NCI-H2029 treated with DMSO at 0.1 percent for 48 hours (cell line): ENCODE measurements around the gene MSRB3.

ENCODE experiments used
- DNase-seq: peaks from one replicate; lab custom pipeline; 2025; lab: John Stamatoyannopoulos, UW

The MSRB3 gene

GRCh38 chr12:65392491-65392890 is 114.0 kb downstream of the MSRB3 start:
- DNase-seq, result no peak

GRCh38 chr12:65403188-65403587 is 124.7 kb downstream of the MSRB3 start:
- DNase-seq, result no peak

GRCh38 chr12:65407388-65408149 is 129.1 kb downstream of the MSRB3 start:
- no peak for DNase-seq

DNA sequence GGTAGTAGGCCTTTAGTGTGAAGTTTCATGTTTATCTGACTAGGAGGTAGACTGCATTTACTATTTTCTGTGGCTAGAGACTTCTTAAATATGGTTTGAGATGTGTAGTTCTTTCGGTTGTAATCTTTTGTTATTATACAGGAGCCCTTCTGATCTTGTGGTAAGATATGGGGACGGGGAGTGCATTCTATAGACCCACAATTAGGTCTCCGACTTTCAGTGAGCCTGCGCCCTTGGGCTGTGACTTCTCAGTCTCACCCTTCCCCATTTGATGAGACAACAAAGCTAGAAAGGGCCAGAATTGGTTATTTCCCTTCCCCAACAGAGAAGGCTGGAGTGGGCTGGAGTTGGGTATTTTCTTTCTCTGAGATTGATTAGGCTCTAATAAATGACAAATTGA is 130.0 kb downstream of the MSRB3 start:
- DNase-seq, result no peak

DNA sequence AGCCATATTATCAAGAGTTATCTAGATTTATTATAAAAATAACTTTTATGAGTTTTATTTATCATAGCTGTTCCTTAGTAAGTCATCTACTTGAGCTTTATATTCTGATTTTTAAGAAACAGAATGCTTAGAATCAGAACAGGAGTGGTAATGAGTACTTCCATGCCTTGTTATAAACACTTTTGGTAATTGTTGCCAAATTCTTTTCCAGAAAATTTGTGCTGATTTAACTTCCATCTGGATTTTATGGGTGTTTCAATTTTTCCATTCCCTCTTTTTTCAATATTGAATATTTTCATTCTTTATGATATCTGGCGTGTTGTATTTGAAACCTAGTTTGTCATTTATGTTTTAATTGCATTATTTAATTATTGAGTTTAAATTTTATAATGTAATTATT is 131.2 kb downstream of the MSRB3 start:
- DNase-seq, result no peak

DNA sequence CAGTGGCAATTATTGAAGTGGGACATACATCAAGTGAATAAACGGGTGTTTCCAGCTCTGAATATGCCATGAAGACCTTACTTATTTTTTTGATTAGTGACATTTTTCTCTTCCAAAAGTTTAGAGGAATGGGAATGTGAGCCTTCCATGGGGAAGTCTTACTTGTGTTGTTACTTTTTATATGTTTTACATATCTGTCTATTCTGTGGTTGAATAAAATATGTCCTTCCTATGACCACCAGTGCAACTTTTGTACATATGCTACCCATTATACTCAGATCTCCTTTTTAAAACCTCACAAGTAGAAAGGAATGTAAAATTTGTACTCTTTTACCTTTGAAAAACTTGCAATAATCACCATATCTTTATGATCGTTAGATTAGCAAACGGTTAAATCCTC is 132.7 kb downstream of the MSRB3 start:
- DNase-seq, result no peak

DNA sequence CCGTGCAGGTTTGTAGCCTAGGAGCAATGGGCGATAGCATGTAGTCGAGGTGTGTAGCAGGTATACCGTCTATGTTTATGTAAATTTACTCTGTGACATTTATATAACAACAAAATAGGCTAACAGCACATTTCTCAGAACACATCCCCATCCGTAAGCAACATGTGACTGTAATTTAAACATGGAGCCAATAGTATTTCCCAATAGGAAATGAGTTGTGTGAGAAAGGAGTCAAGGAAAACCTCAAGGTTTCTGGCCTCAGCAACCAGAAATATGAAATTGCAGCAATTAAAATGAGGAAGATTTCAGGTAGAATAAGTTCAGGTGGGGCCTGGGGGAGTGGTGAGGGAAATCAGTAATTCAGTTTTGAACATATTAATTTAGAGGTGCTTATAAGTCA is 136.0 kb downstream of the MSRB3 start:
- no peak for DNase-seq

DNA sequence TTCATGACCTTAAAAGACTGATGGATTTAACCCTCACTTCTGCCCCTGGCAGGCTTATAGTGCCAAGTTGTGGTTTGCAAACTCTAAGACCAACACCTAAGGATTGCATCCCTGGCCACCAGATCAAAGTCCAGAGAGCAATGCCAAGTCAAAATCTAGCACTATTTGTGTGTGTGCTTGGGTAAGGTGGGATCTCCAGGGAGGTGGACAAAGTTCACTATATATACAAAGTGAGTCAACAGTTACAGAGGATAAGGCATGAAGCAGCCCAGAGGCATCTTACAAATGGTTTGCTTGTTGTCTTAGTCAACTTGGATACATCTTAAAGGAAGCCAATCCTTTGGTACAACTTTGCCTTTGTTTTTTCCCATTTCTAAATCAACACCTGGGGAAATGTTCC is 137.3 kb downstream of the MSRB3 start:
- no peak for DNase-seq

DNA sequence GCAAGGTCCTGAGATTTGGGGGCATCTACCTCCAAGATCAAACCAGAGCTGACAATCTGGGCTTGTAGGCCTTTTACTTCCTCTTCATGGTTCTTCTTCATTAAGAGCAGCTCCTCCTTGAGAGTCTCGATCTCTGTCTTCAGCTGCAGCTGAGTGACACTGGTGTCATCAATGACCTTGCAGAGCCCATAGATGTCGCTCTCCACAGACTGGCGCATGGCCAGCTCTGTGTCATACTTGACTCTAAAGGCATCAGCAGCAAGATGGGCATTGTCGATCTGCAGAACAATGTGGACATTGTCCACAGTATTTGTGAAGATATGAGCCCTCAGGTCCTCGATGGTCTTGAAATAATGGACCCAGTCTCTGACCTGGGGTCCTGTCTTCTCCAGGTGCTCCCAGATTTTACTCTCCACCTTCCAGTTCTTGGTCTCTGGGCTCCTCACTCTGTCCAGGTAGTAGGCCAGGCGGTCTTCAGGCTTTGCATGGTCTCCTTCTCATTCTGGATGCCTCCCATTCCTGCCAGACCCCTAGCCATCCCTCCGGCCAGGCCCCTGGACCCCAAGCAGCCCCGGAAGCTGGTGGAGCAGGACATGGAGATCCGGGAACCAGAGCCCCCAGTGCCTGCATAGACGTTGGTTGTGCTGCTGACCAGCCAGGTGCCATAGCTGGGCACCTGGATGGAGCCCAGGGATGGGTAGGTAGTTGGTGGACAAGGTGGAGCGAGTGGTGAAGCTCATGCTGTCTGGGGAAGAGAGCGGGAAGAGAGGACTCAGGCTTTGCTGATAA is 141.0 kb downstream of the MSRB3 start:
- no peak for DNase-seq

GRCh38 chr12:65420941-65421340 is 142.5 kb downstream of the MSRB3 start:
- no peak for DNase-seq

GRCh38 chr12:65427646-65428045 is 149.2 kb downstream of the MSRB3 start:
- DNase-seq, result no peak

DNA sequence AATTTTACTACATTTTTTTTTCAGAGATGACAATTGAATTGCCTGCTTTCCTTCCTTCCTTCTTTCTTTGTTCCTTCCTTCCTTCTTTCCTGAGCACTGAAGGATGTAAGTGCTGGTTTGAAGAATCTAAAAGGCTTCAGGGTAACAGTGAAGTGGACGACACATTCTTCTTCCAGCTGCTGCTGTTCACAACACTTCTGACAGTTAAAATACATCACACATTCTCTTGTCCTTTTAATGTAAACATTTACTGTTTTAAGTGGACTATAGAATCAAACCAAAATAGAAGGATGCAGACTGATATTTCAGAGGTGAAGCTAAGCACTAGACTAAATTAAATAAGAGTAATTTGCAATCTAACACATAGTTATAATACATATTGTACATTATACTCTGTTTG is 151.5 kb downstream of the MSRB3 start:
- no peak for DNase-seq

GRCh38 chr12:65430571-65431306 is 152.3 kb downstream of the MSRB3 start:
- DNase-seq, result no peak

DNA sequence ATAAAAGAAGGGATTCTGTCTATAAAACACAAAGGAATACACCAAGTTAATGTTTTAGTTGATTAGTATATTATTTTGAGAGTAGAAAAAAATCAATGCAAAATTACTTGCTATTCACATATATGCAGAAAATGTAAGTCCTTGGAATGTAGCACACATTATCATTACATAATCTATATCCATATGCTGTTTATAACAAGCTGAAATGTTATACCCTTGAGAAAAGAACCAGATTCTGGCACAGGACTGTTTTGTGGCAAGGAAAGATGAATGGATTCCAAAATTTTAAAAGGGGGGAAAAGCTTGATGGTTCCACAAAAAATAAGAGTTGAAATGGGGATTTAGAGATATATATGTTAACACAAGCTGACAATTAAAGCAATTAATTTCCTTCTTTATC is 153.6 kb downstream of the MSRB3 start:
- no peak for DNase-seq

DNA sequence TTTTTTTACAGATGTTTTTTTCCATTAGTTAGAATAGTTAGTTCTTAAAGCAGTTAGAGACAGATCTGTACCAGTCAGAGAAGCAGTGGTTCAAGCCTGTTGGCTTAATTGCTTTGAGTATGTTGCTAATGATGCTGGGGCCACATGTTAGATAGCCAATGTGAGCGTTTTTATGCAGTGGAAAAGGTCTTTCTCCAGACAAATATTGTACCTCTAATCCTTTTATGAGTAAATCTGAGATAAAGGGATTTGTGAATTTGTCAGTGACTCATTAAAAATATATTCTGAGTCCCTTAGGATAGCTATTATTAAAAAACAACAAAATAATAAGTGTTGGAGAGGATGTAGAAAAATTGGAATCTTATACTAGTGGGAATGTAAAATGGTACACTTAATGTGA is 154.2 kb downstream of the MSRB3 start:
- DNase-seq, result no peak

DNA sequence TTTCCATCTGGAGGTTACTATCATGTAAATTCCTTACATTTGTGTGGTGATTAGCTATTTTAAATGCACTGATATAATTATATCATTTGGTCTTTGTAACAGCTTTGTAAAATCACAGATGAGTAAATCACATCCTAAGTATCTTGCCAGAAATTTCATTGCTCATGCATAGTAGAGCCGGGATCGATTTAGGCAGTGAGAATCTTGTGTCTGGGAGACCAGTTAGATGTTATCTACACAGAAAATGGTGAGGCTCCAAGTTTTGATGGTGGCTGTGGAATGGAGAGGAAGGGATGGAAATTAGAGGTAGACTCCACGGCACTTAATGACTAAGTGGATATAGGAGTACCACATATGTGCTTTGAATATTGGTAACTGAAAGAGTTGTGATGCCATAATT is 156.3 kb downstream of the MSRB3 start:
- DNase-seq, result no peak

DNA sequence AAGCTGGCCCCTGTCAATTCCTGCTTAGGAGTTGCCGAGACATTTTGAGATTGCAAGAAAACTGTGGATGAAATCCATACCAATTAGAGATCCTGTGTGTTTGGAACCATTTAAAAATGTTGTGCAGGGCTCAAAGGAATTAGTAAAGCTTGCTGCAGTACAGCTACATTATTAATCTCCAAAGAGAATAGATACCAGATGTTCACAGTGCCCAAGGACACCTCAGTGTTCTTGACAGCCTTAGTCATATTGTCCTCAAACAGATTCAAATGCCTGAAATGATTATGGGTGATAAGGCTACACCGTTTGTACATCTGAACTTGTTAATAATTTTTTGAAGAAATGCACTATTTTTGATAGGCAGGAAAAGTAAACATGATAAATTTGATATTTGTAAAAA is 164.6 kb downstream of the MSRB3 start:
- DNase-seq, result no peak

DNA sequence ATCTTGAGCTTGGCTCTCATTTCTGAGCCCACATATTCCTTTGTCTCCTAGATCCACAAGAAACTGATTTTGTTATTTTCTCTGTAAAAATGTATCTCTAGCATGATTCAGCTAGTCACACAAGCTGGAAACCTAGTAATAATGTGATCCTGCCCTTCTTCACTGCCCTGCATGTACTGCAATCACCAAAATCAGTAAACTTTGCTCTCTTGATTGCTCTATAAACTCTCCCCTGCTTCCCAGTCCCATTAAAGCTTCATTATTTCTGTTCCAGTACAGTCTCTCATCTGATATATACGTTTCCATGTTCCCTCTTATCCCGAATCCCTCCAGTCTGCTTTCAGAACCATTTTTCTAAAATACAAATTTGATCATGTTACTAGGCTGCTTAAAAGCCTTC is 166.5 kb downstream of the MSRB3 start:
- DNase-seq, result no peak

DNA sequence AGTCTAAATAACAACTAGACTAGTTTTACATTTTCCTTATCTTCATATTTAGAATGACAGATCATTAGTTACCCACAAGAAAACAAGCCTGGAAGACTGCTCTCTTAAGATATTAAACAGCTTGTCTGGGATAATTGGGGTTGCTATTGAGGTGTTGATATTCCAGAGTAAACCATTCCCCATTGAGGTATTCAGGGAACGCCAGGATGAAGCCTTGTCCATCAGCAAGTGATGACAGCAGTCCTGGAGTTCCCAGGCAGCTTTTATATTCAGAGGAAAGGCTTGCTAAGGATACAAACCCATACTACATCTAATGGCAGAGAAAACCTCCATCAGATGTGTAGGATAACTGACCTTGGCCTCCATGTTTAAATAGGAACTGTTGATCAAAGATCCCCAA is 168.4 kb downstream of the MSRB3 start:
- DNase-seq, result no peak

DNA sequence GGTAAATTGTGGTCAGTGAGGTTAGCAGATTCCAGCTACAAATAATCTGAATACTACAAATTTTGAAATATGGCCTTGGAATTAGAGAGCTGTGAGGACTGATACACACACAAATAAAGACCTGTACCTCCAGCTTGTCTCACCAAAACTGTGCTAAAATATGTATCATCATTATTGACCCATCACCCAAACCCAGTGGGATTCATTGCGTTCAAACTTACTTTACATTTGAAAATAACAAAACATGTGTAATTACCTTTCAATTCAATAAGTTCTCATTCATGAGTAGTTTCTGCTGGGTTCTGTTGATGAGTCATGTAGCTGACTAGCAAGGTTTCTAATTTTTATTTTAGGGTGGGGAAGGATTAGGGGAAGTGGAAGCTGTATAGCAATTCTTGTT is 170.9 kb downstream of the MSRB3 start:
- no peak for DNase-seq

GRCh38 chr12:65450625-65451024 is 172.1 kb downstream of the MSRB3 start:
- no peak for DNase-seq

- DNase-seq, result no peak
Measured at GRCh38 chr12:65454115-65454787, 175.8 kb downstream of the MSRB3 start.
